GM20431 (cell line): Measurements from ENCODE around the gene KLHL26.

ENCODE experiments used
- in situ Hi-C: fragments of 300-500 bp; cut with MseI, MboI; formaldehyde crosslinking; loops from one replicate; pipeline ENCODE4 v1.15.0; 2020; ENCODE audit warnings: low sequenced_read_pairs; ENCODE audit not compliant: unreplicated experiment

KLHL26 gene

DNA sequence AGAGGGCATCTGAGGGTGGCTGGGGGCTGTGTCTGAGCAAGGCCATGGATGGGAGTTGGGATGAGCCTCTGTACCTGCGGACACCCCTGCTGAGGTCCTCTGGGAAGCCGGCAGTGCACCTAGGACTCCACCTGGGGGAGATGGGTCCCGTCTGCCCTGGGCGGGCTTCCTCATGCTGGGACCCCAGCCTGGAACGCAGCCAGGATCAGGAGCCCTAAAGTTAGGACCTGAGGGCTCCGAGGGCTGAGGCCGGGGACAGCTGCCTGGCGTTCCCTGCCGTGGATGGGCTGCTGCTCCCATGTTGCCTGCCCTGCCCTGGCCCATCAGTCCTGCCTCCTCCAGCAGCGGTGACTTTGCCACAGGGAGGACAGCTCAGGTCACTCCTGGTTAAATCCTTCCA lies 72.7 kb downstream of the KLHL26 start:
- in situ Hi-C loops, result no loop called here

DNA sequence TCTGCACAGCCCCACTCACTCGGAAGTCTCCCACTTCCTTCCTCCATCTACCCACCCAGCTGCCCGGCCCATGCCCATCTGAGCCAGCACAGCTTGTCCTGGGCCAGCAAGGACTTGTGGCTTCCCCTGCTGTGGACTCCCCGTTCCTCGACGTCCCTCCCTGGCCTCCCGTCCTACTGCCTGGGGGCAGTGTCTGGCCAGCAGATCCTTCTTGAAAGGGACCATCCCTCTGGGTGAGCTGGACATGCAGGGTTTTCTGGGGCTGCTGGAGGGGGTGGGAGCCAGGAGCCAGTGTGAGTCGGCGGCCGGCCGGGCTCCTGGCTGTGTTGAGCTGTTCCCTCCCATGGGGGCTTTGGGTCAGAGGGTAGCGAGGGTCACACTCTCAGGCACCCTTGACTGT lies 73.4 kb downstream of the KLHL26 start:
- in situ Hi-C loops, result no loop called here

DNA sequence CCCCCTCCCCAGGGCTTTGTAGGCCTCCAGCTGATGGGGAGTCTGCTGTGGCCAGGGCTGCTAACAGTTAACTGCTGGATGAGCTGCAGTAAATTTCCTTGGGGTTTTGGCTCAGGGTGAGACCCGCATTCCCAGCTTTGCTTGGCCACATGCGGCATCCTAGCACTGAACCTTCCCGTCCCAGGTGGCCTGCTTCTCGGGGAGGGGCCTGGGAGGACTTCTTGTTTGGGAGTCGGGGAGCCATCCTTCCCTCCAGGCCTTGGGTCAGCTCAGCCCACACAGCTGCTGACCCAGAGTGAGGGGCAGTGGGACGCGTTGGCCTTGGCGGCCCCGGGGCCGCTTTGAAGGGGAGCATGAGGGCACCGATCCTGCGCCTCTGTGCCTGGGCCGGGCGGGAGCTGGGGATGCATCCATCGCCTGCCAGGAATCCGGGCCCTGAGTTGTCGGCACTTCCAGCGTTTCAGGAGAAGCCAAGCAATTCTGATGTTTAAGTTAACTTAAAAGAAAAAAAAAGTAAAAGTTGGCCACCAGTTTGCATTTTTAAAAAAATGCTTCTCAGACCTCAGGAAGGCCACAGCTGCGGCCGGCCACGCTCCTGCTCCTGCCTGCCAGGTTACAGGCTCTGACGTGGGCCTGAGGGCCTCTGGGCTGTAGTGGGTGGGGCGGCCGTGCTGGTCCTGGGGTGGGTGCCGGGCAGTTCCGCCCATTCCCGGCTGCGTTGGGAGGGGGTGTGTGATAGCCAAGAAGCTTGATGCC lies 74.3 kb downstream of the KLHL26 start:
- in situ Hi-C loops, result no loop called here

DNA sequence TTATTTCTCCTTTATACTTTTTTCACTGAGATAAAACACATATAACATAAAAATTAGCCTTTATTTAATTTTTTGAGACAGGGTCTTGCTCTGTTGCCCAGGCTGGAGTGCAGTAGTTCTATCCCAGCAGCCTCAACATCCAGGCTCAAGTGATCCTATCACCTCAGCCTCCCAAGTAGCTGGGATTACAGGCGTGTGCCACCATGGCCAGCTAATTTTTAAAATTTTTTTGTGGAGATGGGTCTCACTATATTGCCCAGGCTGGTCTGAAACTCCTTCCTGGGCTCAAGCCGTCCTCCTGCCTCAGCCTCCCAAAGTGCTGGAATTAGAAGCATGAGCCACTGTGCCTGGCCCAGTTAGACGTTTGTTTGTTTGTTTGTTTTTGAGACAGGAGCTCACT lies 75.1 kb downstream of the KLHL26 start:
- in situ Hi-C loops, result no loop called here

- in situ Hi-C loops, result no loop called here
Measured at GRCh38 chr19:18712981-18713380, 76.2 kb downstream of the KLHL26 start.

DNA sequence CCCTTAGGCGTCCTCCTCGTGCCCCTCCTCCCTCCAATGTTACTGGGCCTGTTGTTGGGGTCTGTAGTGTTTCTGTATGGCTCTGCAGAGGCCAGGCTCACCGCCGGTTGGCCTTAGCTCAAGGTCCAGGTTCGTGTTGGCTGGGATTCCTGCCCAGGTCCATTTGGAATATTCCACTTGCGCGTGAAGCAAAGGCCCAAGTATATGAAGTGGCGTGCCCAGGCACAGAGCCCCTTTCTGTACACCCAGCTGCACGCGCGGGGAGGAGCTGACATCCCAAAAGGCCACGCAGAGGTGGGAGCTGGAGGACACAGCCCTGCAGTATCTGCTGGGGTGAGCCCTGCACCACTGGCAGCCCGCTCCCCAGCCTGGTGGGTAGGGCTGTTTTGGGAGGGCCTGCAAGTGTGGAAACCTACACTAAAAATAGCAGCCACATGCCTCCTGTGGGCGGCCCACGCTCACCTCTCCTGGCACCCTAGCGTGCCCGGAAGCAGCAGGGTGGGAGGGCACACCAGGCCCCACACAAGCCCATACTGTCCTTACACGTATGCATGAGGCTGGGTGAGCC lies 76.8 kb downstream of the KLHL26 start:
- in situ Hi-C loops, result no loop called here

GRCh38 chr19:18715416-18715815 lies 78.6 kb downstream of the KLHL26 start:
- in situ Hi-C loops, result no loop called here

GRCh38 chr19:18716857-18717256 lies 80.0 kb downstream of the KLHL26 start:
- in situ Hi-C loops, result no loop called here

GRCh38 chr19:18717601-18718000 lies 80.8 kb downstream of the KLHL26 start:
- in situ Hi-C loops, result no loop called here

DNA sequence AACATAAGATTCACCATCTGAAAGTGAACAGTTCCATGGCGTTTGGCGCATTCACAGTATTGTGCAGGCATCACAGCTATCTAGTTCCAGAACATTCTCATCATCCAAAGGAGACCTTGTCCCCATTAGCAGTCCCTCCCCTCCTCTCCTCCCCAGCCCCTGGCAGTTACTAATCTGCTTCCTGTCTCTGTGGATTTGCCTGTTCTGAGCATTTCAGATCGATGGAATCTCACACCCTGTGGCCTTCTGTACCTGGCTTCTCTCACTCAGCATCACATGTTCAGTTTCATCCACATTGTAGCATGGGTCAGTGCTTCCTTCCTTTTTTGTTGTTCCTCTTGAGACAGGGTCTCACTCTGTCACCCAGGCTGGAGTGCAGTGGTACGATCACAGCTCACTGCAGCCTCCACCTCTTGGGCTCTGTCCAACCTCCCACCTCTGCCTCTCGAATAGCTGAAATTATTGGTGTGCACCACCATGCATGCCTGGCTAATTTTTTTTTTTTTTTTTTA lies 81.2 kb downstream of the KLHL26 start:
- in situ Hi-C loops, result no loop called here

GRCh38 chr19:18718846-18719458 lies 82.1 kb downstream of the KLHL26 start:
- in situ Hi-C loops, result no loop called here

DNA sequence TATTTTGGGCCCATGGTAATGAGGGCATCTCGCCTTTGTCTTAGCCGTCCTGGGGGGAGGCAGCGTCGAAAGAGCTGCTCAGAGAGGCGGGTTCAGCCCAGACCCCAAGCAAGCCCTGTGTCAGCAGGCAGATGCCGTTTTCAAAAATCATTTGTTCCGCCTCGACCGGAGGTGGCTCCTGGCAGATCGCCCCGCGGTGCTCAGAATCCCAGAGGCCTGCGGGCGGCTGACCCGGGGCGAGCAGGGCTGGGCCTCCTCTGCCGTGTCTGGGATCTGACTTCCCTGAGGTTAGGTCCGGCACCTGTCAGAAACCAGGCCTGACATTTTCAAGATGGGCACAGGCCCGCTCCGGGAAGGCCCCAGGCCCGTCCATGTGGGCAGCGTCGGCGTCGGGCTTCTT lies 82.7 kb downstream of the KLHL26 start:
- in situ Hi-C loops, result no loop called here
